Breast epithelium (tissue), 4 donors: Measurements from ENCODE around the gene KRT222. TPM values are rescaled to one million over a fixed set of nuclear protein-coding genes. Genes with fewer than 3 reads are reported as not detected.

Experiments
- DNase-seq, 2 donors: peaks; one replicate each; pipeline ENCODE4 v3.0.0-alpha.2; 2019; ENCODE audit warnings: low spot score in 2 of 2
- H3K27ac ChIP-seq, 2 donors: fragments of 200-600 bp; sonication (generic) in 1 of 2; one replicate each; pipeline ENCODE4 v1.5.1; 2016 to 2019; ENCODE audit warnings: mild to moderate bottlenecking in 1 of 2
- H3K27me3 ChIP-seq, 2 donors: fragments of 200-600 bp; sonication (generic) in 1 of 2; one replicate each; pipeline versions ENCODE4 v1.5.1 to v1.6.0; 2017 to 2019; ENCODE audit warnings: control low read depth in 1 of 2, mild to moderate bottlenecking in 1 of 2
- H3K36me3 ChIP-seq: fragments of 200-600 bp; one replicate; pipeline ENCODE4 v1.5.1; 2019
- H3K4me1 ChIP-seq, 2 donors: fragments of 200-600 bp; sonication (generic); one replicate each; pipeline ENCODE4 v1.5.1; 2016 to 2019; ENCODE audit warnings: control low read depth in 1 of 2
- H3K4me3 ChIP-seq, 3 donors: fragments of 200-600 bp; sonication (generic); 1 replicate in 2 of 3; 2 replicates in 1 of 3; pipeline ENCODE4 v1.5.1; 2016 to 2019; ENCODE audit warnings: mild to moderate bottlenecking in 3 of 3, moderate library complexity in 2 of 3
- H3K9me3 ChIP-seq, 2 donors: fragments of 200-600 bp; sonication (generic) in 1 of 2; one replicate each; pipeline ENCODE4 v1.5.1; 2016 to 2019; ENCODE audit warnings: control low read depth in 1 of 2
- POLR2A ChIP-seq: fragments of 450-650 bp; IDR thresholded peaks from one replicate; pipeline ENCODE4 v1.6.1; 2016; ENCODE audit warnings: antibody characterized with exemption, mild to moderate bottlenecking, moderate library complexity
- POLR2AphosphoS5 ChIP-seq, 3 donors: sonication (generic); formaldehyde crosslinking; IDR thresholded peaks; one replicate each; pipeline ENCODE4 v1.6.1; 2017; ENCODE audit warnings: antibody characterized with exemption in 3 of 3
- intact Hi-C: fragments of 100-400 bp; cut with DNase I; formaldehyde crosslinking; loops from one replicate; pipeline ENCODE4 v1.15.1; 2023; ENCODE audit warnings: low total_unique reads
- total RNA-seq, 3 donors: library from RNA; depleted of rRNA; stranded (reverse); fragments of >200 nt; gene quantifications; one replicate each; pipeline ENCODE4 v1.1.0, GENCODE V29; 2016
- TF ChIP-seq, protein P1 (sequence below), 3 donors: fragments of 450-650 bp; IDR thresholded peaks; one replicate each; pipeline ENCODE4 v1.5.1; 2016 to 2017; ENCODE audit warnings: antibody characterized with exemption in 3 of 3, mild to moderate bottlenecking in 3 of 3, moderate library complexity in 3 of 3

Gene KRT222
- total RNA-seq, 3 donors from 2014 or later: 0.80 to 1.3 (median 1.0) TPM

DNA sequence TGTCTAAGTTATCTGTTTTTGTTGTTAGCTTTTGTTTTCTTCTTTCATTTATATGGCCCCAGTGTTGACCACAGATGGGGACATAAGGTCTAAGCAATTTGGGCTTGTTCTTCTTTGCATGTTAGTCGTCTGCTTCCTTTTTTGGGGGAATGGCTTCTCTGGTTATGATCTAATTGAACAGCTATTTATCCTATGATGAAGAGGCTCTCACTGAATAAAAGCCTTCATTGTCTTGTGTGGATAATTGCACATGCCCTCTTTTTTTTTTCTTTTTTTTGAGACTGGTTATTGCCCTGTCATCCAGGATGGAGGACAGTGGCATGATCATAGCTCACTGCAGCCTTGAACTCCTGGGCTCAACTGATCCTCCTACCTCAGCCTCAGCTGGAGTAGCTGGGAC is 31.1 kb downstream of the KRT222 start:
- no peak for DNase-seq
- no peak overlapping the region for H3K27ac ChIP-seq
- intact Hi-C loops: loop anchor here (5.0 kb wide), 1 partner anchor 1258 kb away; no protein-coding TSS in a partner anchor
- no peak overlapping the region for H3K4me3 ChIP-seq
- H3K36me3 ChIP-seq: peaks cover 6% of the 10 kb centered on the region
- H3K27me3 ChIP-seq: no peaks in the 10 kb centered on the region
- no peak for TF ChIP-seq POLR2A
- no peak for TF ChIP-seq POLR2AphosphoS5 (IDR thresholded peaks at IDR 0.05)
- TF ChIP-seq, protein P1, sequence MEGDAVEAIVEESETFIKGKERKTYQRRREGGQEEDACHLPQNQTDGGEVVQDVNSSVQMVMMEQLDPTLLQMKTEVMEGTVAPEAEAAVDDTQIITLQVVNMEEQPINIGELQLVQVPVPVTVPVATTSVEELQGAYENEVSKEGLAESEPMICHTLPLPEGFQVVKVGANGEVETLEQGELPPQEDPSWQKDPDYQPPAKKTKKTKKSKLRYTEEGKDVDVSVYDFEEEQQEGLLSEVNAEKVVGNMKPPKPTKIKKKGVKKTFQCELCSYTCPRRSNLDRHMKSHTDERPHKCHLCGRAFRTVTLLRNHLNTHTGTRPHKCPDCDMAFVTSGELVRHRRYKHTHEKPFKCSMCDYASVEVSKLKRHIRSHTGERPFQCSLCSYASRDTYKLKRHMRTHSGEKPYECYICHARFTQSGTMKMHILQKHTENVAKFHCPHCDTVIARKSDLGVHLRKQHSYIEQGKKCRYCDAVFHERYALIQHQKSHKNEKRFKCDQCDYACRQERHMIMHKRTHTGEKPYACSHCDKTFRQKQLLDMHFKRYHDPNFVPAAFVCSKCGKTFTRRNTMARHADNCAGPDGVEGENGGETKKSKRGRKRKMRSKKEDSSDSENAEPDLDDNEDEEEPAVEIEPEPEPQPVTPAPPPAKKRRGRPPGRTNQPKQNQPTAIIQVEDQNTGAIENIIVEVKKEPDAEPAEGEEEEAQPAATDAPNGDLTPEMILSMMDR (IDR thresholded peaks at IDR 0.05): no peak
- no peaks in the 10 kb centered on the region for H3K4me1 ChIP-seq
- H3K9me3 ChIP-seq: no peaks in the 10 kb centered on the region

DNA sequence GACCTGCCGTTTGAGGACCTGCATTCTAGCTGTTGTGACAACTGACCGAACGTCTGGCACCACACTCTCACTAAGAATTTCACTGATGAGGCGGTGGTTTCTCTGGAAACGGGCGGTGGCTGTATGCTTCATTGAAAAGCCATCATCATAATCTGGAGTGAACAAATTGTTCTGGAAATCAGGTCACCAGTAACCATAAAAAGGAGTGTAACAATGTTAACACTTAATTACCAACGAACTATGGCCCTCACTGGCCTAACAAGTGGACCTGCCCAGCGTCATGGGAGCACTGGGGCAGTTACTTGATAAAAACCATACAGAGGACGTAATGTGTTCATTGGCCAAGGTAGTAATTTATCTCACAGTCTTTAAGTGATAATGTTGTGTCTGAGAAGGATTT is 32.8 kb downstream of the KRT222 start:
- no peak overlapping the region for H3K4me3 ChIP-seq
- no peaks in the 10 kb centered on the region for H3K9me3 ChIP-seq
- DNase-seq: no peak
- H3K27me3 ChIP-seq: no peaks in the 10 kb centered on the region
- TF ChIP-seq POLR2A (no peak), POLR2AphosphoS5 (IDR thresholded peaks at IDR 0.05) (no peak)
- TF ChIP-seq, protein P1 (IDR thresholded peaks at IDR 0.05): no peak
- H3K36me3 ChIP-seq: peaks cover 6% of the 10 kb centered on the region
- intact Hi-C loops: loop anchor here (5.0 kb wide), 1 partner anchor 1260 kb away; no protein-coding TSS in a partner anchor
- no peaks in the 10 kb centered on the region for H3K4me1 ChIP-seq
- no peak overlapping the region for H3K27ac ChIP-seq

DNA sequence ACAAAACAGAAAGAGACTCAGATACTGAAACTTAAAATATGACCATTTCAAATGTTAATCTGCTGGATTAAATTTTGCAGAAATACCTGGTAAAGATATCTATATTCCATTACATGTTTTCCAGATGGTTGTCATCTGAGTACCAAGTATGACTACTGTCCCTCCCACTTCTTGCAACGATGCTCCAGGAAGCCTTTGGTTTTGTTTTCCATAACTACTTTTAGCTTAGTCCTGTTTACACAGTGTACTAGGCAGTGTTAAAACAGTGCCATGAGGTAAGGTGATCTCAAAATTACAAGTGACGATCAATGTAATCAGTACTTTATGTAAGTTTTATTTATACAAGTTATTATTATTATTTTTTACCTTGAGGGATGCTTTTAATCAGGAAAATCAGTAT is 35.1 kb downstream of the KRT222 start:
- DNase-seq: no peak
- TF ChIP-seq, protein P1 (IDR thresholded peaks at IDR 0.05): no peak
- TF ChIP-seq POLR2AphosphoS5 (IDR thresholded peaks at IDR 0.05) (no peak), POLR2A (no peak)
- H3K27ac ChIP-seq: no peak overlapping the region
- no peaks in the 10 kb centered on the region for H3K4me1 ChIP-seq
- no peaks in the 10 kb centered on the region for H3K27me3 ChIP-seq
- no peaks in the 10 kb centered on the region for H3K36me3 ChIP-seq
- H3K4me3 ChIP-seq: no peak overlapping the region
- intact Hi-C loops: loop anchor here (5.0 kb wide), 1 partner anchor 1262 kb away; no protein-coding TSS in a partner anchor
- H3K9me3 ChIP-seq: no peaks in the 10 kb centered on the region

DNA sequence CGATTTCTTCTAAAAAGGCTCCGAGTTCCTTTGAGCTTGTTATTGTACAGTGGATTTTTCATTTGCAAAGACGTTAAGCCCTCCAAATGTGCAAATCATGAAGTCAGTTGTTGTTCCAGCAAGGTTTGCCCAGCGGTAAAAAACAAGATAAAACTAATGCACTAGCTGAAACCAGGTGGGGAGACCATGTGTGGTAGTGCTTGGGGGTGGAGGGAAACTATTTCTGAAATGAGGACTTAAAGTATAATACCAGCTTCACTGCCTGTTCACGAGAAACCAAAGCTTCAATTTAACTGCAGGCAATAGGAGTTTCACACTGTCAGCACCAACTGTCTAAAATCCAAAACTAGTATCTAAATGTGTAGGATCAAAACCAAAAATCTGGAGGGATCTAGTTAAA is 39.7 kb downstream of the KRT222 start:
- no peaks in the 10 kb centered on the region for H3K36me3 ChIP-seq
- H3K9me3 ChIP-seq: no peaks in the 10 kb centered on the region
- no peaks in the 10 kb centered on the region for H3K4me1 ChIP-seq
- no peak for TF ChIP-seq POLR2AphosphoS5 (IDR thresholded peaks at IDR 0.05)
- no peak for TF ChIP-seq POLR2A
- TF ChIP-seq, protein P1 (IDR thresholded peaks at IDR 0.05): no peak
- H3K27me3 ChIP-seq: no peaks in the 10 kb centered on the region
- no peak overlapping the region for H3K27ac ChIP-seq
- intact Hi-C loops: no loop called here
- DNase-seq: no peak
- H3K4me3 ChIP-seq: no peak overlapping the region

DNA sequence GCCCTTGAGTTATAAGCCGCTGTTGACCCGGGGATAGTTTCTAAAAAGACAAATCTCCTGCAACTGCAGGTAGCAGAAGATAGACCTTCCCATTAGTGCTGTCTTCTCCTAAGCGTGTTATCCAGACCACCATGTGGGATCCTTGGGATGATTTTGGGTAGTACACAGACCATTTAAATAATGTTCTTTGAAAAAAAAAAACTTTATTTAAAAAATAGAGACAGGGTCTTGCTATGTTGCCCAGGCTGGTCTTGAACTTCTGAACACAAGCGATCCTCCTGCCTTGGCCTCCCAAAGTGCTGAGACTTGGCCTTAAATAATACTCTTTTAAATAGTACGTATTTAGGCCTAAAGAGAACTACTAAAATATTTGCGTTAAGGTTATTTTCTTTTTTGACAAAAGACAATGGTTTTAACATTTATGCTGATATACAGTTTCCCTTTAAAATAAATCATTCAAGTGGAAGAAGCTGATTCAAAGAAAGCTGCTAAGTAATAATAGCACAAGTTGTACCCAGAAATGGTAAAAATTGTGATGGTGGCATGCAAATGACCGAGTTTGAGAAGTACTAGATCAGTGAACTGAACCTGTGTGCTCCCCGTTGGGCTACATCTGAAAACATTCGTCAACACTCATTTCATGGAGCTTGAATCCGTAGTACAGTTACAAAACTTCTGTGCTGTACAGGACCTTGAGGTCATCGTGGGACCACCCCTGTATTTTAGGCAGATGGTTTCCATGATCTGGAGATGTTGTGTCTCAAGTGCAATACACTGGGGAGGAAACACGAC is 41.4 kb downstream of the KRT222 start:
- TF ChIP-seq POLR2A: no peak
- no peak for TF ChIP-seq POLR2AphosphoS5 (IDR thresholded peaks at IDR 0.05)
- TF ChIP-seq, protein P1 (IDR thresholded peaks at IDR 0.05): no peak
- Histone ChIP-seq H3K4me1 (no peaks in the 10 kb centered on the region), H3K27me3 (no peaks in the 10 kb centered on the region), H3K4me3 (no peak overlapping the region), H3K36me3 (no peaks in the 10 kb centered on the region), H3K9me3 (no peaks in the 10 kb centered on the region), H3K27ac (no peak overlapping the region)
- no peak for DNase-seq
- intact Hi-C loops: no loop called here
